H54 (cell line): ENCODE measurements around the gene HSPB8.
"Not testable (repeated sequence)": the region's sequence is repeated elsewhere in the genome, so short reads cannot be mapped to it uniquely, and the experiment has no call there.

Source experiments
- DNase-seq: peaks from one replicate; pipeline ENCODE4 v3.0.0; 2011; ENCODE audit warnings: low spot score, mixed read lengths; ENCODE audit not compliant: insufficient read length
- FAIRE-seq: peaks from 3 replicates; lab custom pipeline; 2011; peaks lifted over from hg19 to GRCh38; lab: Jason Lieb, UNC
- POLR2A ChIP-seq: IDR thresholded peaks from 2 replicates; pipeline ENCODE4 v1.6.1; 2011; ENCODE audit warnings: low read depth, mild to moderate bottlenecking, low read length

Gene HSPB8

DNA sequence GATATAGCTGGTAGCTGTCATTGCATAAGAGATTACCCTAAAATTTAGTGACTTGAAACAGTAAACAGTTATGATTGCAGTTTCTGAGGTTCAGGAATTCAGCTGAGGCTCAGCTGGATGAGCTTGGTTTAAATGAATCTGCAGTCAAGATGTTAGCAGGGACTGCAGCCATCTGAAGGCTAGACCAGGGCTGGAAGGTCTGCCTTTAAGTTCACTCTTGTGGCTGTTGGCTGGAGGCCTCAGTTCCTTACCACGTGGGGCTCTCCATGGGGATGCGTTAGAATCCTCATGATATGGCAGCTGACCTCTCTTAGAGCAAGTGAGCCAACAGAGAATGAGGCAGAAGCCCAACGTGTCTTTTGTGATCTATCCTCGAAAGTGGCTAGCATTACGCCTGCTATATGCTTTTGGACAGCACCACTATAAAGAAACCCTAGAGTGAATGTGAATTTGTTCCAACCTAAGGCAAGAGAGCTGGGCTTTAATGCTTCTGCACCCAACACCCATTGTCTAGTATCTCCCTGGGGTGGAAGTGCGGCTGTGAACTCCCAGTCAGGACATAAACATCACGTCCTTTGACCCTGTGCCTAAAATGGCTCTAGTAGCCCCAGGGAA, 26.0 kb downstream of the HSPB8 start:
- FAIRE-seq (no peak), DNase-seq (no peak)
- no peak for TF ChIP-seq POLR2A

DNA sequence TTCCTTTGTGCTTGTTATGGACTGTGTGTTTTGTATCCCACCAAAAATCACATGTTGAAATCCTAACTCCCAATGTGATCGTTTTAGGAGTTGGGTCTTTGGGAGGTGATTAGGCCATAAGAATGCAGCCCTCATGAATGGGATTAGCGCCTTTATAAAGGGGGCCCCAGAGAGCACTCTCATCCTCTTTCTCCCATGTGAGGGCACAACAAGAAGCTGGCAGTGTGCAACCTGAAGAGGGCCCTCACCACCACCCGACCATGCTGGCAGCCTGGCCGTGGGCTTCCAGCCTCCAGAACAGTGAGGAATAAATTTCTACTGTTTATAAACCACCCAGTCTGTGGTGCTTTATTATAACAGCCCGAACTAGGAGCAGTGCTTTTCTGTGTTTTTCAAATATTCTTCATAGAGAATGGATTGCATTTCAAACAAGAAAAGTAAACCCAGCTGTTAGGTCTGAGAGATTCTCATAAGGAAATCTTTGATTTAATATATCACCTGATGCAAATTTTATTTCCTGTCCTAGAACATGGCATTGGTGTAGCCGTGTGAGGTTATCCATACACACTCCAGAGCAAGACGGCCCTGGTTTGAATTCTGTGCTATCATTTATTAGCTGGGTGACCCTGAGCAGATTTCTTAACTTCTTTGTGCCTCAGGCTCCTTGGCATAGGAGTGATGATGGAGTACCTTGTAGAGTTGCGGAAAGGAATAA, 27.8 kb downstream of the HSPB8 start:
- FAIRE-seq (no peak), DNase-seq (no peak)
- TF ChIP-seq POLR2A: no peak

DNA sequence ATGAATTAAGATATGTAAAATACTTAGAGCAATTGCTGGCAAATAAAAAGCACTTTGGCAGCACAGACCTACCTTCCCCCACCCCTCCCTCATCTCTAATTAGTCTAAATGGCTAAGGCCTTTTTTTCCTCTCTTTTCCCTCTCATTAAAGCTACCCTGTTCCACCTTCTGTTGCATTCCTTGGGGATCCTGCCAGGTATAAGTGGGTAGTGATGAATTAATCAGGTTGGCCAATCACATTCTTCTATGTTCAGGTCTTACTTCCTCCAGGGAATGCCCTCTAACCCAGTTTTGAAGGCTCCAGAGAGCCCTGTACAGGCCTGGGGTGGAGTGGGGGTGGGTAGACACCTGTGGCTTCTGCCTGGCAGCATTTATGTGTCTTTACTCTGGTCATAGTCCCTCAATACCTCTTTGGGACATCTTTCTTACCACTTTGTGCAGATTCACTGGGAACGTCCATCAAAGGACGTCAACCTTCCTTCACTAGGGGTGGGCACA, 28.4 kb downstream of the HSPB8 start:
- FAIRE-seq (no peak), DNase-seq (no peak)
- no peak for TF ChIP-seq POLR2A

DNA sequence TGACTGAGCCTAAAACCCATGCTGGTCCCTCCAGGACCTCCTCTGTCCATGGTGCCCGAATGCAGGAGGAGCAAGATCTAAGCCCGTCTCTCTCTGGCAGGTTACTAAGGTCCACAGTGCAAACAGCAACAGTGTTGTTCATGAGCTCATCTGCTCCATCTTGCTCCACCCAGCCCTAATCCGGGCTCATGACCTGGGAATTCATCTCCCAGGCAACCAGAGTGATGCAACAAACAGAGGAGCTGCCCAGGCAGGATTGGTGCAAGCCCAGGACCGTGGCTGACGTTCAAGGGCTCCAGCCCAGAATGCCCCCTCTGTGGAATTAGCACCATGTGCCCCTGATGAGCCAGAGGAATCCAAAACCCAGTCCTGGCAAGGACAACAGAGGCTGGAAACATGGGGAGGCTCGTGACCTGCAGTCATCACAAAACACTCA, 29.9 kb downstream of the HSPB8 start:
- no peak for TF ChIP-seq POLR2A
- FAIRE-seq (no peak), DNase-seq (peak; percentile 36)

DNA sequence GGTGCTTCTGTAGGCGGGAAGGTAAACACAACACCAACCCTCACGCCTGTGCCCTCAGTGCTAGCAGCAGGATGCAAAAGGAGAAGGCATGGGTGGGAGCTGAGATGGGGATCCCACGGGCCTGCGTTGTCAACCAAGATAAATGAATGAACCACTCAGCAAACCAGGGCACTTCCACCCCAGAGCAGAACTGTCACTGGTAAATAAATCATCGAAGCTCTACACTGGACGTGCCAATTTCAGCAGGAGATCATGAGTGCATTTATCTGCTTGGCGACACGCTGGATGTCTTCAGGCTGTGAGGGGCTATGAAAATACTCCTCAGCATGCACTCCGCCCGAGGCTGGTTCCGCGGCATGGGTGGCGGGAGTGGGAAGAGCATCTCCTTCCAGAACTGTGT, 33.2 kb downstream of the HSPB8 start:
- TF ChIP-seq POLR2A: no peak
- DNase-seq (no peak), FAIRE-seq (no peak)

DNA sequence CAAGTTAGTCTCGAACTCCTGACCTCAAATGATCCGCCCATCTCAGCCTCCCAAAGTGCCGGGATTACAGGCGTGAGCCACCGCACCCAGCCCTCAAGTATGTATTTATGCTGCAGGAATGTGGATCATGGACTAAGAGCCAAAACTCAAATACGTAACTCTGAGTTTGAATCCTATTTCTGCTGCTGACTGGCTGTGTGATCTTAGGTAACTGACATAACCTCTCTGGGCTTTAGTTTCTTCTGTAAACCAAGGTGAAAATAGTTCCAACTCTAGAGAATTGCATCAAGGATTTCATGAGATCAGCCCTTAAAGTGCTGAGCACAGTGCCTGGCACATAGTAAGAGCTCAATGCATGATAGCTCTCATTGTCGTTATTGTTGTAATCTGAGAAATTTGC, 37.4 kb downstream of the HSPB8 start:
- TF ChIP-seq POLR2A: no peak
- DNase-seq (no peak), FAIRE-seq (no peak)

DNA sequence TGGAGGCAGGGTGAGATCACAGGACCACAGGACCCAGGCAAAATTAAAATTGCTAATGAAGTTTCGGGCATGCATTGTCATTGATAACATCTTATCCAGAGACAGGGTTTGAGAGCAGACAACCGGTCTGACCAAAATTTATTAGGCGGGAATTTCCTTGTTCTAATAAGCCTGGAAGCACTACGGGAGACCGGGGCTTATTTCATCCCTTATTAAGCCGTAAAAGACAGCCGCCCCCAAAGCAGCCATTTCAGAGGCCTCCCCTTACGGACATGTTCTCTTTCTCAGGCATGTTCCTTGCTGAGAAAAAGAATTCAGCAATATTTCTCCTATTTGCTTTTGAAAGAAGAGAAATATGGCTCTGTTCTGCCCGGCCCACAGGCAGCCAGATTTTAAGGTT, 40.1 kb downstream of the HSPB8 start:
- not testable (repeated sequence) for FAIRE-seq, DNase-seq

DNA sequence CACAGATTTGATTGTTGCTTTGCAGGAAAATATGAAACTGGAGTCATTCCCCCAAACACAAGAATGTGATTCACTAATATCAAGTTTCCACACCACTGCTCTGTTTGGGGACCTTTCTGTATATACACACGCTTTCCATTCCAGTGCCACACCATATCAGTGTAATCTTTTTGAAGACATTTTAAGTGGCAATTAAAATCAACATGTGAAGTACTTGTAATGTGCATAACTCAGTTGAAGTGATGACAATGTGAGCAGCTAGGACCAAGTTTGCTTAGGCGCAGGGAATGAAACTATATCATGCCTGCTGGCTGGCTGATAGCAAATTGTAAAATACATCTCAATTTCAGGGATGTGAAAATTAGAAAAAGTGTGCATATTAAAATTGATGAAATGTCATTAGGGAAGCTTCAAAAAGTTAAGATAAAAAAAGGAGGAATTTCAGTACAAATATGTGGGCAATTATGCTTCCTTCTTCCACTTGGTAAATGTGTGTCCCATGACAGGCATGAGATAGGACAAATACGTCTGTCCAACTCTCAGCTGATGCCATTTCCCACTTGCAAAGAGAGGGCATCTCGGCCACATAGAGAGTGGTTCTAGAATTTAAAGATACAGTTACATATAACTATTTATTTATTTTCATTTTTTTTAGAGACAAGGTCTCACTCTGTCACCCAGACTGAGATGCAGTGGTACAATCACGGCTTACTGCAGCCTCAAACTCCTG, 43.7 kb downstream of the HSPB8 start:
- DNase-seq: no peak
- no peak for FAIRE-seq
- TF ChIP-seq POLR2A: no peak

DNA sequence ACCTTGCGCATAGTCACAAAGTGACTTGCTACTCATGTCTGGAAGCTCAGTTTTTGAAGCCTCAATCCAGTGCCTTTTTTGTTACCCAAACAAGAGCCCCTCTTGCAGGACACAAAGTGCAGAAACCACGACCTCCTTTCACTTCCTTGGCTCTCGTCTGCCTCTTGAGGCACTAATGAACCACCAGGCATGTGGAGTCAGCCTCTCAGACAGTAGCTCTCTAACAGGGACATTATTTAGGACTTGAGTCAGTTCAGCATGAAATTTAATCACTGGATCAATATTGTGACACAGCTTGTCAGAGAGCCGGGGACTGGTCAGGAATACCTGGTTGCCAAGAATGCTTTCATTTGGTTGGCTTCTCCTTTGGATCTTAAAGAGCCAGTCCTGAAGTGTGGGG, 46.7 kb downstream of the HSPB8 start:
- DNase-seq: no peak
- FAIRE-seq: no peak
- no peak for TF ChIP-seq POLR2A

DNA sequence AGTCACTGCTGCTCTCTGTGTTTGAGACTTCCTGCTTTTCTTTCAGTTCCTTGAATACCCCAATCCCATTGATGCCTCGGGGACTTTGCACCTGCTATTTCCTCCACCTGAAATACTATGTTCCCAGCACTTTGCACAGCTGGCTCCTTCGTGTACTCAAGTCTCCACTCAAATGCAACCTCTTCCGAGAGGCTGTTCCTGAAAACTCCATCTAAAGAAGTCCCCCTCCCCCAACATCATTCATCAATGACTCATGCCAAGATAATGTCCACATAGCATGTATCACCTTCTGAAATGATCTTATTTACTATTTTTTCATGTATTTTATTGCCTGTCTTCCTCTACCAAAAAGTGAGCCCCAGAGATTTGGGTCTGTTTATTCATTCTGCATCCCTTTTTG, 48.6 kb downstream of the HSPB8 start:
- DNase-seq (no peak), FAIRE-seq (no peak)
- TF ChIP-seq POLR2A: no peak

DNA sequence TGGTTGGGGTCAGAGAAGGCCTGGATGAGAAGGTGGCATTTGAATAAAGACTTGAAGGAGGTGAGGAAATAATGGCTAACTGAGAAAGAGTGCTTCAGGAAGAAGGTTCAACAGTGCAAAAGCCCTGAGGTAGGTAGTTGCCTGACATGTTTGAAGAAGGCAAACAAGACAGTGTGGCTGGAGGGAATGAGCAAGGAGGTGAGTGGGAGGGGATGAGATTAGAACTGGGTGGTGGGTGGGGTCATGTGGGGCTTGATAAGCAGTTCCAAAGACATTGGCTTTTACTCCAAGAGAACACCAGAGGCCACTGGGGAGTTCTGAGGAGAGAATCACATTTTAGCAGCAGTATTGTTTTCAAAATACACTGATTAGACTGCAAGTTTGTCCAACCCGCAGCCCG, 50.5 kb downstream of the HSPB8 start:
- FAIRE-seq (no peak), DNase-seq (no peak)
- TF ChIP-seq POLR2A: no peak

DNA sequence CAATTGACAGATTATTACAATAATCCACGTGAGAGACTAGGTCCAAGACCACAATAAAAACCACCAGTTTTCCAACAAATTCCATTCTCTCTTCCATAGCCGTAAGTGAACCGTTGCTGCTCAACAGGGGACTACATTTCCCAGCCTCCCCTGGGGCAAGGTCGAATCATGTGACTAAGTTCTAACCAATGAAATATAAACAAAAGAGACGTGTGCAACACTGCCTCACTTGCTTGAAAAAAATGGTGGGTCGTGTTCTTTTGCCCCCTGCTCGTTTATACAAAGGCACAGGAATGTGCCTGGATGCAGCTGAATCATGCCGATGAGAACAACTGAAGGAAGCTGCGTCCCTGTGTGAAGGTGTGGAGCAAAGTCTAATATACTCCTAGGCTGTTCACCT, 51.1 kb downstream of the HSPB8 start:
- DNase-seq: peak; percentile 44
- no peak for TF ChIP-seq POLR2A
- FAIRE-seq: peak; percentile 86

DNA sequence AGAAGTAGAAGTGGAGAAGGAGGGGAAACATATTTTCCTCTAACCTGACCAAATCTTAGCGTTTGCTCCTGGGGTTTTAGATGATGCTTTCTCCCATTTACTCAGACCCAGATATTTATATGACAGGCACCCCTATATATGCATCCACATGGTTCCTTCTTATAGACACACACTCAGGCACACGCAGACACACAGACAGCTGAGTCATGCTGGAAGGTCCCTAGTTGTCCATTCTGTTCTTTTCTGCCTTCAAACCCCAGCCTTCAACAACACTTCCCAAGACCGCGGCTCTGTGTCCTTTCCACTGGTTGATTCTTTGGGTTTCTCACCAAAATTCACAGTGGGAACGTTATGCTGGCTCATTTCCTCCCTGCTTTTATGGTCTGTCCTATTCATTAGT, 52.1 kb downstream of the HSPB8 start:
- FAIRE-seq (no peak), DNase-seq (no peak)
- TF ChIP-seq POLR2A: no peak

DNA sequence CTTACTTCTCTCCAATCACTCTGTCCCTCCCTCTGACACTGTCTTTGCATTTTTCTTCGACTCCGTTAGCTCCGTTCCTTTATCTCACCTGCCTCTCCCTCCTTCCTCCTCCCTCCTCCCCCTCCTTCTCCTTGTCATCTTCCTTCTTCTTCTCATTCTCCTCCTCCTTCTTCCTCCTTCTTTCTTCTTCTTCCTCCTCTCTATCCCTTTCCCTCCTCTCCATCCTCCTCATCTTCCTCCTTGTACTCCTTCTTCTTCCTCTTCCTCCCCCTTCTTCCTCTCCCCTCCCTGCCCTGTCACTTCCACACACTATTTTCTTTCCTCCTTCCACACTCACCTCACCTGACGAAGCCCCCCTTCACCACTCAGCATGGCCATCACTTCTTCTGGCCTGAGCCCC, 53.0 kb downstream of the HSPB8 start:
- FAIRE-seq (no peak), DNase-seq (no peak)
- TF ChIP-seq POLR2A: no peak
